HL-60/S4 (cell line): ENCODE measurements around the gene UTS2B.
"Not testable (repeated sequence)": the region's sequence is repeated elsewhere in the genome, so short reads cannot be mapped to it uniquely, and the experiment has no call there.

Source experiments
- in situ Hi-C: fragments of 300-500 bp; cut with MboI; formaldehyde crosslinking; loops from 2 replicates; pipeline ENCODE4 v1.14.3; 2022; ENCODE audit warnings: low sequenced_read_pairs

UTS2B gene

DNA sequence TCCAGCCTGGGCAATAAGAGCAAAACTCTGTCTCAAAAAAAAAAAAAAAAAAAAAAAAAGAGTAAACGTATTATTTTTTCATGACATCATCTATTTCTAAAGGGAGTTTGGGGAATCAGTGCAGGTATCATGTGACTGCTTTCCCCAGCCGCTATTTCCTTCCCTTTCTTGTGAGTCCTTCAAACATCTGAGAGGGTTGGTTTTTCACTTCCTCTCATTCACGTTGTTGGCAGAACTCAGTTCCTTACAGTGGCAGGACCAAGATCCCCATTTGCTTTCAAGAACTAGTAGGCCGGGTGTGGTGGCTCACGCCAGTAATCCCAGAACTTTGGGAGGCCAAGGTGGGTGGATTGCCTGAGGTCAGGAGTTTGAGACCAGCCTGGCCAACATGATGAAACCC is 84.3 kb downstream of the UTS2B start:
- in situ Hi-C loops: not testable (repeated sequence)

DNA sequence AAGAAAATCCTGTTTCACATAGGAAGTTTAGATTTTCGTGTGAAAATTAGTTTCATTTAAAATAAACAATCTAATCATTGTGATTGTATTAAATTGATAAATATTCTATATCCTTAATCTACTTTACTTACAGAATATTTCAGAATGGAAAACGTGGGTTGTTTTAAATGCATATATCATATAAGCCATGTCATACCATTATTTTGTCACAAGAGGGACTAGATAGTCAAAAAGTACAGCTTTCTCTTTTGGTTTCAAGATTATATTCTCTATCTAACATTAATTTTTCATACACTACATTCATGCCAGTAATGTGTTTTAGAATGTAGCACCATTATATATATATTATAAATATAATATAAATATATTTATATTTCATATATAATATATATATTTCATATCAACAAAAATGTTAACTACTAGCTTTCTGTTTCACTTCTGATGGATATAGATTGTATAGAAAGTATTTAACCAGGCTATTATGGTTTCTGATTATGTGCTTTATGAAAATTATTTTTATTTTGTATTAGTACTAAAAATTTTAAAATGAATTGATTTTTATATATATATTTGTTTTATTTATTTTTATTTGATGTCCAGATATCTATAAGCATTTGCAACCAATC is 86.0 kb downstream of the UTS2B start:
- in situ Hi-C loops: no loop called here

DNA sequence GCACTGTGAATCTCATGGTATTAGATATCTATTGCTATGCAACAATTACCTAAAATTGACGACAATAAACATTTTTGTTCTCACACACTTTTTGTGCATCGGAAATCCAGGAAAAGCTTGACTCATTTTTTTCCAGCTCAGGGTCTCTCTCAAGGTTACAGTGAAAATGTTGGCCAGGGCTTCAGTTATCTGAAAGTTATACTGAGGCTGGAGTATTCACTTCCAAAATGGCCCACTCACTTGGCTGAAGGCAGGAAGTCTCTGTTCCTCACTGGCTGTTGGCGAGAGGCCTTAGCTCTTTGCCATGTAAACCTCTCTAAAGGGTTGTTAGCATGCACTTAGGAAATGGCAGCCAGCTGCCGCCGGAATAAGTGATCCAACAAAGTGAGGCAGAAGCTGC is 89.8 kb downstream of the UTS2B start:
- in situ Hi-C loops: no loop called here

DNA sequence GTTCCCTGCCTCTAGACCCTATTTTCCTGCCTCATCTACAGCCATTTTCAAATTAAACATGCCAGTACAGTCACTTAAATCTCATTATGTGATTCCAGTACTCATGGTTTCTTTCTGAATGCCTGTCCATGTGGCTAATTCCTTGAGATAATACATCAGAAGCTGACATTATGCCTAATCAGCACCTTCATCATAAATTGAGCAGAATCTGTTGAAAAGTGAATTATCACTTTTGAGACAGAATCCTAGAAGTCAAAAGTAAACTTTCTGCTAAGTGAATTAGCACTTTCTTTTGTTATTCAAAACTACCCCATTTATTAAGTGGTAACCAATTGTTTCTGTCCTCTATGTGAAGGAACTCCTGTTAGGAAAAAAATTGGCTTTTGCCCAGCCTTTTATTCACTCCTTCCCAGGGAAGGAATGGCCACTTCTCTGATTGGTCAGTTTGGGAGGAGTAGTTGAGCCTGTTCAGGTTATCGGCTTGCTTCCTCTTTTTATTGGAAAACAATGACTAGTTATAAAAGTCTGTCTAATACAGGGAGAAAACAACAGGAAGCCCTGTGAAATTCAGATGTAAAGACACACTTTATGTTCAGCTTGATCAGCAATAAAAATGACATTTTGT is 90.8 kb downstream of the UTS2B start:
- in situ Hi-C loops: no loop called here

DNA sequence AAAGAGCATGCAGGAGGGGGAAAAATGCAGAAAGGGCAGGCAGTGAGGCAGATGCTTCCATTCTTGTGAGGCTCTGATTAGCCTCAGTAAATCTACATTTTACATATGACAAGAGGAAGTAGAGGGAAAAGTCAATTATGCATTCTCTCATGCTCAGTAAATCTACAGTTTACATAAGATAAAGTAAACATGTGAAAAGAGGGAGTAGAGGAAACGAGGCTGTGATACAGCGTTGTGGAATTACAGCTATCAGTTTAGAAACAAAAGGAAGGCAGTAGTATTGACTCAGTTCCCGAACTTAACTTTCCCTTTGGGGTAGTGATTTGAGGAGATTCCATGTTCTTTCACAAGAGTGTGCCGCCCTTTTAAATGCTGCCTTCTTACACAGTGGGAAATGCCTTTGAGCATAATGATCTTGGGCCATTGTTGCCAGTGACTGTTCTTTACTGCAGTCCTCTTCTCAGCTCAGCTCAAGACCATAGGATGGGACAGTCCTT is 92.0 kb downstream of the UTS2B start:
- in situ Hi-C loops: no loop called here

DNA sequence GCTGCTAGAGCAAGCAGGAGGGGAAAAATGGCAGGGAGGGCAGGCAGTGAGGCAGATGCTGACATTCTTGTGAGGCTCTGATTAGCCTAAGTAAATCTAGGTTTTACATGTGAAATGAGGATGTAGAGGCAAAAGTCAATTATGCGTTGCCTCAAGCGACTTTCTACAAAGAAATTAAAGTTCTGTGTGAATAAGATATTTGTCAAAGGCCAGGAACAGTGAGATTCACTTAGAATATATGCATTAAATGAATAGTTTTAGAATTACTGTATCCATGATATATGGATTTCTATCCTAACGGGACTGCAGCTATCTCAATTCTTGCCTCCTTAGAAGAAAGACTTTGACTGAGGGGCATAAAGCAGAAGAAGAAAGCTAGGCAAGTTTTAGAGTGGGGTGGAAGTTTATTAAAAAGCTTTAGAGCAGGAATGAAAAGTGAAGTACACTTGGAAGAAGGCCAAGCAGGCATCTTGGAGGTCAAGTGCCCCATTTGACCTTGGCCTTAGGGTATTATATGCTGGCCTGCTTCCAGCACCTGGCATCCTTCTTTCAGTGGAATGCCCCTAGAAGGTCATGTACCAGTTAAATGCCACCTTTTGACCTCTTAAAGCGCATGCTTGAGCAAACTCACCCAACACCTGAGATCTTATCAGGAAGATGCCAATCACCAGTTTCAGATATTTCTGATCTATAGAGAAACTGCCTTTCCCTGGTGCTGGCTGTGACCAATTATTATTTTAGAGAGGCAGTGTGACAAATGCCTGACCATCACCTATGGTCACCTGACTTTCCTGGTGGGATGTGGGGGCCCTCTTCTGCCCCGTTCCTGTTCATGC is 93.1 kb downstream of the UTS2B start:
- in situ Hi-C loops: no loop called here

DNA sequence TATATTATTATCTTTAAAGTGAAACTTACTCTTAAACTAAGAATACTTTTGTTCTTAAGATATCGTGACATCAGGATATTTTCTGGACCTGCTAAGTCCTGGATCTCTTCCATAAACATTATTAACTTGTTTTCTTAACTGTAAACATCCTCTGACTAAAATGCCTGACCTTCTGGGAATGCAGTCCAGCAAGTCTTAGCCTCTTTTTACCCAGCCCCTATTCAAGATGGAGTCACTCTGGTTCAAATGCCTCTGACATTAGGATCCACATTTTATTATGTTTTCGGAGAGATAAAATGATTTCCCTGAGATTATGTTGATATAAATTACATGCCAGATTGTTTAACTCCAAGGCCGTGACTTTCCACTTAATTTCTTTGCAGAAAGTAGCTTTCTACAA is 93.7 kb downstream of the UTS2B start:
- in situ Hi-C loops: no loop called here

DNA sequence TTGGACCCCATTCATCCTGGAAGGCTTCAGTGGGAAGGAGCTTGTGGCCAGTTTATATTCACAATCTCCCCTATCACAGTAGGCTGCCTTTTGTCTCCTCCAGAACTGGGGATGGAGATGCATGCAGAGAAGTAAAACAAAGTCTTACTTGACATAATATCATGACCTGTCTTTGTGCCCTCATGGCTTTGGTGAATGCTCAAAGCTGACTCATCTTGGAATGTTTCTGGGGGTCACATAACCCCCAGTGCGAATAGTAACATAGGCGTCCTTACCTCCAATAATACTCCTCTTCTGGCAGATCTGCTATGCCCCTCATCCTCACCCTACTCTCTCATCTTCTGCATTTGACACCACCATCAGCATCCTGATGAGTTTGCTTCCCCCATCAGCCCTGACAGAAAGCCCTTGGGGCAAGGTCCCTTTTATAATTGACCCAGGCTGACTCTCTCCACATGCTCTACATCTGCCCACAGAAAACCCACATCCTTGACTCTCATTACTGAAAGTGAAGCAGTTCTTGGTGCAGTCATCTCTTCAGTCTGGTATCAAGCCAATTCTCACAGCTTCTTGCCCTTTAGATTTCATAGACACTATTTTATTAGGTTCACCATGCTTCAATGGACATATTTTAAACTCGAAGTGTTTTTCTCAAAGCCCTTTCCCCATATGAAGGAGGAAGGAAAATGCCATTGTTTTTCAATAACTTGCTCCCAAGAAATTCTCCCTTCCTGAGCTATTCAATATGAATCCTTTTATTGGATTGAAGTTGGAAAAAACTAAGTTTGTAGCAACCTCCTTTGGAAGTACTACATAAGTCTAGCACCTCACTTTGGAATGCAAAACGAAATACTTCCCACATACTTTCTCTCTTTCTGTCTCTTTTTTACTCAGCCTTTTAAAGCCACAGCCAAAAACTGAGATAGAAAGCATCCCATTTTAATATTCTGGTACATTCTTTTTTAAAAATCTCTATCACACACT is 94.7 kb downstream of the UTS2B start:
- in situ Hi-C loops: no loop called here

DNA sequence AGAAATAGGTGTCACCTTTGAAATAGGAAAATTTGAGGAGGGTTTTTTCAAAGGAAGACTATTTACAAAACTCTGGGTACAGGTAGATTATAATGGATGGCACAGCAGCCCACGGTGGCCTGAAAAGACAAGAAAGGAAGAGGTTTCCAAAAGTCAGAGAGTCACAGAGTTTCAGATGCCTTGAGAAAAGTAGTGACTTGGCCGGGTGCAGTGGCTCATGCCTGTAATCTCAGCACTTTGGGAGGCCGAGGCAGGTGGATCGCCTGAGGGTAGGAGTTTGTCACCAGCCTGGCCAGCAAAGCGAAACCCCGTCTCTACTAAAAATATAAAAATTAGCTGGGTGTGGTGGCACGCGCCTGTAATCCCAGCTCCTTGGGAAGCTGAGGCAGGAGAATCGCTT is 96.1 kb downstream of the UTS2B start:
- in situ Hi-C loops: no loop called here

DNA sequence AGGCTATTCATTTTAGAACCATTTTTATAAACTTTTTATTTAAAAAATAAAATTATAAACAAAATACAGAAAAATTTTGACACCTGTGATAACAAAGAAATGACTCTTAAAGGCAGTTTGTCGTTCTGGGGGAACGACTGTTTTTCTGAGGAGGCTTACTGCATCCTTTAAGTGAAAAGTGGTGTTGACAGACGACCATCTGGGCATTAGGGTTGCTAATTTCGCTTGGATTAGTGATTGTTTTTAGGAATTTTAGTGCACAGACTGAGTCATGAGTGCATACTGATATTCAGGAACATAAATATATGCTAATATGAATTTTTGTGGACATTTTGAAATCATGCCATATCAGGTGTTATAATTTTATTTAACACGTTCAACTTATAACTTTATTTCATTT is 102.8 kb downstream of the UTS2B start:
- in situ Hi-C loops: no loop called here

DNA sequence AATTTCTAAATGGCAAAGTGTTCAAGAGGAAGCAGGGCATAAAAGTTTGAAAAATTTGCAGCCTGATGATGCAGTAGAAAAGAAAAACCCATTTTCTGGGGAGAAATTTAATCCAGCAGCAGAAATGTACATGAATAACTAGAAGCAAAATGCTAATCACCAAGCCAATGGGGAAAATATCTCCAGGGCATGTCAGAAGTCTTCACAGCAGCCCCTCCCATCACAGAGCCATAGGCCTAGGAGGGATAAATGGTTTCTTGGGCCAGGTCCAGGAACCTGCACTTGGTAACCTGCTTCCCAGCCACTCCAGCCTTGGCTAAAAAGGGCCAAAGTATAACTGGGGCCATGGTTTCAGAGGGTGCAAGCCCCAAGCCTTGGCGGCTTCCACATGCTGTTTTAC is 108.7 kb downstream of the UTS2B start:
- in situ Hi-C loops: no loop called here

DNA sequence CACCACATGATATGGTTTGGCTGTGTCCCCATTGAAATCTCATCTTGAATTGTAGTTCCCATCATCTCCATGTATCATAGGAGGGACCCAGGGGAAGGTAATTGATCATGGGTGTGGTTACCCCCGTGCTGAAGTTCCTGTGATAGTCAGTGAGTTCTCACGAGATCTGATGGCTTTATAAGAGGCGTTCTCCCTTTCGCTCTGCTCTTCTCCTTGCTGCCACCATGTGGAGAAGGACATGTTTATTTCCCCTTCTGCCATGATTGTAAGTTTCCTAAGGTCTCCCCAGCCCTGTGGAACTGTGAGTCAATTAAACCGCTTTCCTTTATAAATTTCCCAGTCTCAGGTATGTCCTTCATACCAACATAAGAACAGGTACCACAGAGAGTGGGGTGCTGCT is 109.4 kb downstream of the UTS2B start:
- in situ Hi-C loops: no loop called here

DNA sequence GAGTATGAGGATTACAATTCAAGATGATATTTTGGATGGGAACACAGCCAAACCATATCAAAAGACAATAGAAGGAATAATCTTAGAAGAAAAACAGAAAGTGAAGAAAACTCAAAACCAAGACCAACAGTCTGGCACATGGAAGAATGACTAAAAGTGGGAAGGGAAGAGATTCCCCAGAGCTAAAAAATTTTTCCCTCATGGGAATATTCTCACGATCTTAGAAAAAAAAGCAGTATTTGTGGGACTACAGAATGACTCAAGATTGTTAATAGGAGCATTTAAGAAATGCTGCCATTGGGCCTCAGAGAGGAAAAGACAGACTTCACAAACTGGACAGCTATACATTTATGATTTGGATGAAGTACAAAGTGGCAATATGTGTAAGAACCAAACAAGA is 113.0 kb downstream of the UTS2B start:
- in situ Hi-C loops: no loop called here
